CD8-positive, alpha-beta memory T cell (primary cell): ENCODE results near the gene FBLN5. TPM values are rescaled to one million over a fixed set of nuclear protein-coding genes. Genes with fewer than 3 reads are reported as not detected.
A peak's percentile ranks its signal among the peaks of the same experiment; 100 is the strongest.
"Not testable (repeated sequence)": the region's sequence is repeated elsewhere in the genome, so short reads cannot be mapped to it uniquely, and the experiment has no call there.

Experiments
- CTCF ChIA-PET: fragments of 350-600 bp; sonication (Branson Sonifier 250); formaldehyde crosslinking; loops from one replicate; lab custom pipeline; 2021; ENCODE audit warnings: antibody characterized with exemption; lab: Charles Lee
- POLR2A ChIA-PET: fragments of 350-600 bp; sonication (Branson Sonifier 250); formaldehyde crosslinking; loops from one replicate; lab custom pipeline; 2021; ENCODE audit warnings: antibody characterized with exemption; lab: Charles Lee
- DNase-seq, 5 donors: peaks; one replicate each; pipeline versions ENCODE4 v3.0.0 to v3.0.0-alpha.2; 2020 to 2022; ENCODE audit warnings: mixed read lengths in 1 of 5
- H3K27ac ChIP-seq: one replicate; pipeline ENCODE4 v1.7.0; 2013; ENCODE audit warnings: low read depth, mild to moderate bottlenecking, low read length, moderate library complexity
- H3K27me3 ChIP-seq: 2 replicates; pipeline ENCODE4 v1.7.0; 2013; ENCODE audit warnings: low read length, mild to moderate bottlenecking; ENCODE audit not compliant: insufficient read depth, poor library complexity, severe bottlenecking
- H3K36me3 ChIP-seq: 2 replicates; pipeline ENCODE4 v1.7.0; 2013; ENCODE audit warnings: mild to moderate bottlenecking, low read length, moderate library complexity; ENCODE audit not compliant: insufficient read depth
- H3K4me1 ChIP-seq: 2 replicates; pipeline ENCODE4 v1.7.0; 2013; ENCODE audit warnings: mild to moderate bottlenecking, low read length, moderate library complexity; ENCODE audit not compliant: insufficient read depth
- H3K4me3 ChIP-seq: 2 replicates; pipeline ENCODE4 v1.7.0; 2013; ENCODE audit warnings: mild to moderate bottlenecking, low read length
- H3K9me3 ChIP-seq: 2 replicates; pipeline ENCODE4 v1.7.0; 2013; ENCODE audit warnings: mild to moderate bottlenecking, low read length
- H3K27ac Mint-ChIP-seq, 8 donors: one replicate each; pipeline ENCODE4 v1.8.0; 2020 to 2021; ENCODE audit warnings: mixed read lengths in 8 of 8, mild to moderate bottlenecking in 6 of 8, inconsistent platforms in 3 of 8, moderate library complexity in 3 of 8
- H3K27me3 Mint-ChIP-seq, 2 donors: one replicate each; pipeline ENCODE4 v1.8.0; 2020 to 2021; ENCODE audit warnings: mixed read lengths in 2 of 2, mild to moderate bottlenecking in 1 of 2, moderate library complexity in 1 of 2
- H3K36me3 Mint-ChIP-seq, 3 donors: one replicate each; pipeline ENCODE4 v1.8.0; 2020 to 2021; ENCODE audit warnings: mixed read lengths in 3 of 3, inconsistent platforms in 1 of 3, mild to moderate bottlenecking in 1 of 3
- H3K4me1 Mint-ChIP-seq, 3 donors: one replicate each; pipeline ENCODE4 v1.8.0; 2020 to 2021; ENCODE audit warnings: mixed read lengths in 3 of 3, inconsistent platforms in 1 of 3, mild to moderate bottlenecking in 1 of 3
- H3K4me3 Mint-ChIP-seq, 7 donors: one replicate each; pipeline ENCODE4 v1.8.0; 2020 to 2021; ENCODE audit warnings: mixed read lengths in 7 of 7, mild to moderate bottlenecking in 6 of 7, moderate library complexity in 4 of 7, inconsistent platforms in 2 of 7
- H3K9me3 Mint-ChIP-seq, 5 donors: one replicate each; pipeline ENCODE4 v1.8.0; 2020 to 2022; ENCODE audit warnings: mixed read lengths in 5 of 5, mild to moderate bottlenecking in 3 of 5, moderate library complexity in 2 of 5, inconsistent platforms in 1 of 5
- polyA plus RNA-seq: library from polyadenylated mRNA; unstranded; fragments of 300-500 nt; fragmentation: Illumina TruSeq; gene quantifications from one replicate; pipeline ENCODE4 v1.2.3, GENCODE V29; 2021
- total RNA-seq, 2 experiments: library from RNA; stranded (reverse); gene quantifications; one replicate each; pipeline ENCODE4 v1.2.3, GENCODE V29; 2021

The FBLN5 gene
- total and polyA plus RNA-seq, 3 experiments from 2014 or later = 0.82 to 12.1 (median 0.96) TPM

GRCh38 chr14:91854327-91854934 lies 93.1 kb downstream of the FBLN5 start:
- CTCF ChIA-PET = interaction anchor here (1.7 kb wide), 1 partner anchor 57 kb away, joined by 3 read pairs; no protein-coding TSS in a partner anchor

GRCh38 chr14:91851563-91851962 lies 95.9 kb downstream of the FBLN5 start:
- no peaks in the 10 kb centered on the region for H3K9me3 Mint-ChIP-seq
- Histone ChIP-seq H3K4me3 (no peak overlapping the region), H3K27ac (no peak overlapping the region), H3K4me1 (peaks cover 53% of the 10 kb centered on the region), H3K27me3 (no peaks in the 10 kb centered on the region), H3K9me3 (no peaks in the 10 kb centered on the region), H3K36me3 (peaks cover 31% of the 10 kb centered on the region)
- peaks cover 70 to 92% (median 83%) of the 10 kb centered on the region in 3 donors for H3K4me1 Mint-ChIP-seq
- no peak overlapping the region for H3K4me3 Mint-ChIP-seq
- CTCF ChIA-PET = no interaction called here
- no peaks in the 10 kb centered on the region for H3K27me3 Mint-ChIP-seq
- H3K27ac Mint-ChIP-seq = peak overlapping the region in 6 of 8 donors; percentile 33 to 96 (median 51)
- peaks cover 27 to 84% (median 30%) of the 10 kb centered on the region in 3 donors for H3K36me3 Mint-ChIP-seq
- no peak for DNase-seq
- POLR2A ChIA-PET = interaction anchor here (0.7 to 1.0 kb wide), 2 partner anchors 15 to 25 kb away, joined by 3 to 5 read pairs; no protein-coding TSS in a partner anchor

More at GRCh38 chr14:91854327-91854934, 93.1 kb downstream of the FBLN5 start:
- Mint-ChIP-seq H3K4me3 (peak overlapping the region in 5 of 7 donors; percentile 1 to 76 (median 38)), H3K4me1 (peaks cover 76 to 94% (median 89%) of the 10 kb centered on the region in 3 donors), H3K9me3 (peaks cover 0 to 1% (median 0%) of the 10 kb centered on the region in 5 donors), H3K27ac (peak overlapping the region; percentile 39 to 93 (median 85)), H3K36me3 (peaks cover 26 to 84% (median 29%) of the 10 kb centered on the region in 3 donors), H3K27me3 (no peaks in the 10 kb centered on the region)
- POLR2A ChIA-PET = interaction anchor here (2.3 kb wide), 1 partner anchor 13 kb away, joined by 11 read pairs; the partner anchor contains the start of gene TC2N
- Histone ChIP-seq H3K4me1 (peaks cover 77% of the 10 kb centered on the region), H3K27ac (no peak overlapping the region), H3K9me3 (no peaks in the 10 kb centered on the region), H3K27me3 (no peaks in the 10 kb centered on the region), H3K4me3 (no peak overlapping the region), H3K36me3 (peaks cover 40% of the 10 kb centered on the region)
- no peak for DNase-seq

GRCh38 chr14:91848504-91849001 lies 98.9 kb downstream of the FBLN5 start:
- Histone ChIP-seq H3K27ac (no peak overlapping the region), H3K9me3 (no peaks in the 10 kb centered on the region), H3K4me3 (no peak overlapping the region), H3K36me3 (peaks cover 22% of the 10 kb centered on the region), H3K4me1 (peaks cover 29% of the 10 kb centered on the region), H3K27me3 (no peaks in the 10 kb centered on the region)
- Mint-ChIP-seq H3K4me3 (no peak overlapping the region), H3K9me3 (no peaks in the 10 kb centered on the region), H3K27ac (peak overlapping the region in 7 of 8 donors; percentile 11 to 96 (median 48)), H3K27me3 (no peaks in the 10 kb centered on the region), H3K36me3 (peaks cover 22 to 85% (median 29%) of the 10 kb centered on the region in 3 donors), H3K4me1 (peaks cover 58 to 89% (median 76%) of the 10 kb centered on the region in 3 donors)
- DNase-seq = no peak
- ChIA-PET CTCF (interaction anchor here (0.9 to 1.1 kb wide), 3 partner anchors 10 to 63 kb away, joined by 3 read pairs; no protein-coding TSS in a partner anchor), POLR2A (interaction anchor here (0.5 kb wide), 1 partner anchor 17 kb away, joined by 4 read pairs; no protein-coding TSS in a partner anchor)

GRCh38 chr14:91847693-91848092 lies 99.8 kb downstream of the FBLN5 start:
- Histone ChIP-seq H3K4me3 (no peak overlapping the region), H3K27ac (no peak overlapping the region), H3K36me3 (peaks cover 24% of the 10 kb centered on the region), H3K4me1 (peaks cover 26% of the 10 kb centered on the region), H3K27me3 (no peaks in the 10 kb centered on the region), H3K9me3 (no peaks in the 10 kb centered on the region)
- Mint-ChIP-seq H3K4me3 (no peak overlapping the region), H3K27ac (peak overlapping the region in 4 of 8 donors; percentile 15 to 66 (median 26)), H3K9me3 (no peaks in the 10 kb centered on the region), H3K27me3 (no peaks in the 10 kb centered on the region), H3K4me1 (peaks cover 58 to 89% (median 76%) of the 10 kb centered on the region in 3 donors), H3K36me3 (peaks cover 26 to 85% (median 30%) of the 10 kb centered on the region in 3 donors)
- CTCF ChIA-PET = no interaction called here
- POLR2A ChIA-PET = interaction anchor here (0.5 kb wide), 1 partner anchor 18 kb away, joined by 4 read pairs; no protein-coding TSS in a partner anchor
- DNase-seq = no peak

DNA sequence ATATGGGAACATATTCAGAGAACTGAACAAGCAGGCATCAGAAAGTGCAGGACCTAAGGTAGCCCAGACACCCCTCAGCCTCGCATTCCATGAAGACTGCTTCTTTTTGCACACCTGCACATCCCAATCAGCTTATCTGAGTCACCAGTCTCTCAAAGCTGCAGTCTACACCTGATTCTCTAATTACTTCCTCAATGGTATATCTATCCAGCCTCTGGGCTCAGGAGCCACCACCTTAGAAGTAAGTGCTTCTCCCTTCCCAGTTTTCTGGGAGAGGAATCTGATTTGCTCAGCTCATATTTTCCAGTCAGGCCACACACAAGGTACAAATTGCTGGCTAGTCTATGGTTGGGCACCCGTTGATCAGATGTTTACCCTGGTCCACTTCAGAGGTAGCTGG lies 101.8 kb downstream of the FBLN5 start:
- ChIA-PET POLR2A (interaction anchor here (0.5 to 1.2 kb wide), 4 partner anchors 18 to 53 kb away, joined by 3 to 4 read pairs (median 3); no protein-coding TSS in a partner anchor), CTCF (interaction anchor here (1.0 kb wide), 1 partner anchor 20 kb away, joined by 4 read pairs; no protein-coding TSS in a partner anchor)
- Histone ChIP-seq H3K36me3 (peaks cover 21% of the 10 kb centered on the region), H3K4me1 (peaks cover 41% of the 10 kb centered on the region), H3K27ac (no peak overlapping the region), H3K27me3 (no peaks in the 10 kb centered on the region), H3K4me3 (no peak overlapping the region), H3K9me3 (no peaks in the 10 kb centered on the region)
- no peak overlapping the region for H3K4me3 Mint-ChIP-seq
- H3K4me1 Mint-ChIP-seq = peaks cover 66 to 91% (median 81%) of the 10 kb centered on the region in 3 donors
- H3K27ac Mint-ChIP-seq = peak overlapping the region in 4 of 8 donors; percentile 18 to 91 (median 67)
- no peak for DNase-seq
- H3K9me3 Mint-ChIP-seq = no peaks in the 10 kb centered on the region
- H3K27me3 Mint-ChIP-seq = no peaks in the 10 kb centered on the region
- H3K36me3 Mint-ChIP-seq = peaks cover 19 to 85% (median 27%) of the 10 kb centered on the region in 3 donors

- not testable (repeated sequence) for H3K27ac ChIP-seq, H3K27ac Mint-ChIP-seq, H3K27me3 Mint-ChIP-seq, H3K9me3 ChIP-seq, H3K4me3 Mint-ChIP-seq, H3K4me3 ChIP-seq, H3K27me3 ChIP-seq, H3K9me3 Mint-ChIP-seq, DNase-seq
- Mint-ChIP-seq H3K36me3 (peaks cover 25 to 85% (median 32%) of the 10 kb centered on the region in 3 donors), H3K4me1 (peaks cover 68 to 92% (median 81%) of the 10 kb centered on the region in 3 donors)
- Histone ChIP-seq H3K36me3 (peaks cover 26% of the 10 kb centered on the region), H3K4me1 (peaks cover 42% of the 10 kb centered on the region)
- ChIA-PET POLR2A (interaction anchor here (0.8 kb wide), 1 partner anchor 19 kb away, joined by 3 read pairs; no protein-coding TSS in a partner anchor), CTCF (interaction anchor here (1.0 kb wide), 1 partner anchor 20 kb away, joined by 4 read pairs; no protein-coding TSS in a partner anchor)
These were observed 102.4 kb downstream of the FBLN5 start for GRCh38 chr14:91845056-91845455.

DNA sequence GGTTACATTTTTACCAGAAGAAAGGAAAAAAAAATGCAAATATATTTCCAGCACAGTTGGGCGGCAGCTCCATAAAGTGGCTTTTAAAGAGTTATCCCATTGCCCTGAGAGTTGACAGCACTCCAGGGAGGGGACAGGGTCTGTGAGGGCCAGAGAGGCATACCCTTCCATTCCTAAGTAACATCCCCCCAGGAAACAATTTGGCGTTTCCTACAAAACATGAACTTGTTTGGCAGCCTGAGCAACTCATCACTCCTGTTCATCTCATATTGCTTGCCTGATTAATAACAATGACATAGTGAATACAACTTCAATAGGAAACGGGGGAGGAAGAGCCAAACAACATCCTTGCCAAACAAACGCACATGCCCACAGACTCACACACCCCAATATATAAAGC lies 103.5 kb downstream of the FBLN5 start:
- peak overlapping the region in 4 of 8 donors; percentile 2 to 42 (median 34) for H3K27ac Mint-ChIP-seq
- H3K27me3 ChIP-seq = no peaks in the 10 kb centered on the region
- H3K9me3 ChIP-seq = no peaks in the 10 kb centered on the region
- CTCF ChIA-PET = no interaction called here
- H3K36me3 ChIP-seq = peaks cover 31% of the 10 kb centered on the region
- no peaks in the 10 kb centered on the region for H3K9me3 Mint-ChIP-seq
- no peak overlapping the region for H3K27ac ChIP-seq
- H3K36me3 Mint-ChIP-seq = peaks cover 28 to 88% (median 34%) of the 10 kb centered on the region in 3 donors
- POLR2A ChIA-PET = no interaction called here
- H3K4me1 ChIP-seq = peaks cover 47% of the 10 kb centered on the region
- no peak overlapping the region for H3K4me3 ChIP-seq
- H3K27me3 Mint-ChIP-seq = no peaks in the 10 kb centered on the region
- peak overlapping the region in 1 of 7 donors; percentile 44 for H3K4me3 Mint-ChIP-seq
- peaks cover 68 to 95% (median 82%) of the 10 kb centered on the region in 3 donors for H3K4me1 Mint-ChIP-seq
- no peak for DNase-seq
